ENCODE measurements around the gene SOCS6.
"Not testable (repeated sequence)": the region's sequence is repeated elsewhere in the genome, so short reads cannot be mapped to it uniquely, and the experiment has no call there.

The SOCS6 gene

DNA sequence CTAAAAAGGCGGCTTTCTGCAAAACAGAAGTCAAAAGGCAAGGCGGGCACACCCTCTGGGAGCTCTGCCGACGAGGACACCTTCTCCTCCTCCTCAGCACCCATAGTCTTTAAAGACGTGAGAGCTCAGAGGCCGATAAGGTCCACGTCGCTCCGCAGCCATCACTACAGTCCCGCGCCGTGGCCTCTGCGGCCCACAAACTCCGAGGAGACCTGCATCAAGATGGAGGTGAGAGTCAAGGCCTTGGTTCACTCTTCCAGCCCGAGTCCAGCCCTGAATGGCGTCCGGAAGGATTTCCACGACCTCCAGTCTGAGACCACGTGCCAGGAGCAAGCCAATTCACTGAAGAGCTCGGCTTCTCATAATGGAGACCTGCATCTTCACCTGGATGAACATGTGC is 36.1 kb downstream of the SOCS6 start:
- no peak for DNase-seq

GRCh38 chr18:70326255-70326654 is 37.4 kb downstream of the SOCS6 start:
- DNase-seq, result no peak

GRCh38 chr18:70328169-70328568 is 39.3 kb downstream of the SOCS6 start:
- DNase-seq, result no peak

GRCh38 chr18:70329071-70329470 is 40.2 kb downstream of the SOCS6 start:
- DNase-seq, result no peak

DNA sequence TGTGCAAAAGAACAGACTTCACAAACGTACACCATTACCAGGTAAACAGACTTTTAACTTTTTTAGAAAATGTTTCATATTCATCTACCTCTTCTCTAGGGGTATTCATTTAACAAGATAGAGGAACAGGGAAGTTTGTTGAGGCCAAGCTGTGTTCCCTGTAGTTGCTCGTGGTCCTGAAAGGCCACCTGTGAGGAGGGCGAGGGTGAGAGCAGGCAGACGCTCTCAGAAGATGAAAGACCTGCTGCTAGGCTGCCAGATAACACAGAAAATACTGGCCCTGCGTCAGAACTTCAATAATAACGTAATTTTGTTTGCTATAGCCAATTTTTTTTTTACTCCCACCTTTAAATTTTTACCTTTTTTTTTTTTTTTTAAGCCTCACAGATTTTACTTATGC is 42.0 kb downstream of the SOCS6 start:
- DNase-seq, result no peak

GRCh38 chr18:70331456-70332097 is 42.7 kb downstream of the SOCS6 start:
- DNase-seq, result no peak

- no peak for DNase-seq
Observed at GRCh38 chr18:70332694-70333093, 43.8 kb downstream of the SOCS6 start.

DNA sequence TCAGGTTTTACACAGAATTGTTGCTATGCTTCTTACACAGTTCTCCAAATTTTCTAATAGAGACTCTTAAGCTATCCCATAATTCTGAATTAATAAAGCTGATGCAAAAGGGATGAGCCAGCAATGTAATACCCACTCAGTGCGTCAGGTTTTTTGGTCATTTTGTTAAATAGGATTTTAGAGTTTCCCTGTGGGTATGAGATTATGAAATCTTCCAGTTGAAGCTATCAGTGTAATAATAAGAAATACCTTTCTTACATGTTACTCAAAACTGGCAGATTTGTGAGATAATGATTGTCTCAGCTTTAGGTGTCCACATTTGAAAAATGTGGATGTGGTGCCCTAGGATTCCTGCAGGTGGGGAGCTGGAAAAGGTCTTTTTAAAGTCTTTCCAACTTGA is 44.5 kb downstream of the SOCS6 start:
- DNase-seq, result no peak

DNA sequence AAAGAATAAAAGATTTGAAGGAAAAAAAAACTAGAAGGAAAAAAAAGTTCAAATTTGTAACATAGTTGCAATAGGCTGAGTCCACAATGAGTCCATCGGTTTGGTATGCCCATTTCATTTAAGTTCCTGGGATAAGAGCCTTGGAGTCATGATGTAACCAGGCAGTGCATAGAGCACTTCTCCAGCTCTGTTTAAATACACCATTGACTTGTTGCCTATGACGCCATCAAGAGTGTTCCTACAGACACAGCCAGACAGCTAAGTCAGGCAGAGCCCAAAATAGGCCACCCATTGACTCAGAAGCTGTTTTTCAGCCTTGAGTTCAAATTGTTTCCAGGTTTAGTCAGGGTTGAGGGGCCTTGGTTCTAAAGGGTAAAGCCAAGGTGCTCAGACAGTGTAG is 44.9 kb downstream of the SOCS6 start:
- no peak for DNase-seq

- DNase-seq, result no peak
Observed at GRCh38 chr18:70334264-70334663, 45.4 kb downstream of the SOCS6 start.

DNA sequence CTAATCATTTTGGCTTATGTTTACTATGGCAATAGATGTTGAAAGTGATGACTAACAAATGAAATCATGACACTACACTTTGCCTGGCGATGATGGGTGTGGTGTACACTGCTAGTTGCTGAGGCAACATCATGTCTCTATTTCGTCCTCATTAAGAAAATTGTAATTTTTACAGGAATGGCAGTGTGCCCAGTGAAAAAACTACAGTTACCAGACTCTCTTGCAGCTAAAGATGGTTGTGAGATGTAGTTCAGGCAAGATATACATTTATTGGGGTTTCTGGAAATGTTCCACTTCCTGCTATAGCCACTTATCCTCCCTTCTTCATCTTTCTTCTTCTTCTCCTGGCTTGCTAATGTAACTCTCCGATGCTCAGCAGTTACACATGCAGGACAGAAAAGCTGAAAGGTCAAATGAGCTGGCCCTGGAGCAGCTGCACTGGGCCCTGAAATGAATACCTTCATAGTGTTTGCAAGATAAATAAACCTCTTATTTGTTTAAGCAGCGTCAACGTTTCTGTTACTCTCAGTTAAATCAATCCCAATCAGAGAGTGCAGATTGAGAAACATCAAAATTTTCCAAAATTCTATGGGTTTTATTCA is 46.0 kb downstream of the SOCS6 start:
- no peak for DNase-seq

GRCh38 chr18:70335892-70336726 is 47.3 kb downstream of the SOCS6 start:
- DNase-seq, result no peak

GRCh38 chr18:70337139-70337972 is 48.5 kb downstream of the SOCS6 start:
- no peak for DNase-seq

- no peak for DNase-seq
Observed at GRCh38 chr18:70338890-70339289, 50.0 kb downstream of the SOCS6 start.

GRCh38 chr18:70339915-70340314 is 51.1 kb downstream of the SOCS6 start:
- no peak for DNase-seq

DNA sequence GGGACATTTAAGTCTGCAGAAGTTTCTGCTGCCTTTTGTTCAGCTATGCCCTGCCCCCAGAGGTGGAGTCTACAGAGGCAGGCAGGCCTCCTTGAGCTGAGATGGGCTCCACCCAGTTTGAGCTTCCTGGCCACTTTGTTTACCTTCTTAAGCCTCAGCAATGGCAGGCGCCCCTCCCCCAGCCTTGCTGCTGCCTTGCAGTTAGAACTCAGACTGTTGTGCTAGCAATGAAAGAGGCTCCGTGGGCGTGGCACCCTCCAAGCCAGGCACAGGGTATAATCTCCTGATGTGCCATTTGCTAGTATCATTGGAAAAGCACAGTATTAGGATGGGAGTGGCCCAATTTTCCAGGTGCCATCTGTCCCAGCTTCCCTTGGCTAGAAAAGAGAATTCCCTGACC is 59.6 kb downstream of the SOCS6 start:
- not testable (repeated sequence) for DNase-seq

GRCh38 chr18:70349316-70349715 is 60.5 kb downstream of the SOCS6 start:
- no peak for DNase-seq

- DNase-seq, result no peak
Observed at GRCh38 chr18:70354080-70354479, 65.2 kb downstream of the SOCS6 start.

GRCh38 chr18:70354771-70355170 is 65.9 kb downstream of the SOCS6 start:
- DNase-seq, result no peak

- no peak for DNase-seq
Observed at GRCh38 chr18:70355620-70356385, 67.0 kb downstream of the SOCS6 start.

DNA sequence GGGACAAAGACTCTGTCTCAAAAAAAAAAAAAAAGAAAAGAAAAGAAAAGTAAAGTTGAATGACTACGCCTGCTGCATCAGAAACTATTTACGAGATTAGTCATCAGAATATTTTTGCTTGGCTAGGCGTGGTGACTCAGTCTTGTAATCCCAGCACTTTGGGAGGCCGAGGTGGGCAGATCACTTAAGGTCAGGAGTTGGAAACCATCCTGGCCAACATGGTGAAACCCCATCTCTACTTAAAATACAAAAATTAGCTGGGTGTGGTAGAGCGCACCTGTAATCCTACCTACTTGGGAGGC is 69.2 kb downstream of the SOCS6 start:
- not testable (repeated sequence) for DNase-seq

- no peak for DNase-seq
Observed at GRCh38 chr18:70359071-70359470, 70.2 kb downstream of the SOCS6 start.

DNA sequence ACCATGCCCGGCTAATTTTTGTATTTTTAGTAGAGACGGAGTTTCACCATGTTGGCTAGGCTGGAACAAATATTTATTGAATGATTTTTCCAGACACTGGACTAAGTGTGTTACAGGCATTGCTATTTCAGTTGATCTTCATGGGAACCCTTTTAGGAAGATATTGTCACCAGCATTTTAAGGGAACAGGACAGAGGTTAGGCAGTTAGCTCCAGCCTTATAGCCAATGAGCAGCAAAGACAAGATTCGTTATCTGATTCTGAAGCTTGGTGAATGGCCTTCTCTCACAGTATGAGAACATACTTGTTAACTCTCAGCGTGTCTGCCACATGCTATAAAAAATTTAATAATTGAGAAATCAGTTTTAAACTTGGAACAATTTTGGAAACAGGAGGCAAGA is 73.4 kb downstream of the SOCS6 start:
- no peak for DNase-seq
